Nephron progenitor cell (in vitro differentiated cells): ENCODE results near the gene PRKCA.

Experiments
- DNase-seq: peaks from one replicate; pipeline ENCODE4 v3.0.0; 2021
- H3K27ac Mint-ChIP-seq: 2 replicates; pipeline ENCODE4 v1.8.0; 2021; ENCODE audit warnings: mild to moderate bottlenecking, moderate library complexity, mixed read lengths
- H3K27me3 Mint-ChIP-seq: 2 replicates; pipeline ENCODE4 v1.8.0; 2021; ENCODE audit warnings: mild to moderate bottlenecking, low read depth, mixed read lengths; ENCODE audit not compliant: poor library complexity
- H3K36me3 Mint-ChIP-seq: 2 replicates; pipeline ENCODE4 v1.8.0; 2021; ENCODE audit warnings: low read depth, mixed read lengths
- H3K4me1 Mint-ChIP-seq: 2 replicates; pipeline ENCODE4 v1.8.0; 2021; ENCODE audit warnings: mixed read lengths
- H3K4me3 Mint-ChIP-seq: 2 replicates; pipeline ENCODE4 v1.8.0; 2021; ENCODE audit warnings: mild to moderate bottlenecking, moderate library complexity, mixed read lengths
- H3K9me3 Mint-ChIP-seq: 2 replicates; pipeline ENCODE4 v1.8.0; 2021; ENCODE audit warnings: mild to moderate bottlenecking, moderate library complexity, mixed read lengths
- TF ChIP-seq, protein P1 (sequence below): fragments of 200-600 bp; sonication (generic); IDR thresholded peaks from 2 replicates; pipeline ENCODE4 v1.5.0; 2021; ENCODE audit warnings: antibody characterized with exemption

Gene PRKCA

DNA sequence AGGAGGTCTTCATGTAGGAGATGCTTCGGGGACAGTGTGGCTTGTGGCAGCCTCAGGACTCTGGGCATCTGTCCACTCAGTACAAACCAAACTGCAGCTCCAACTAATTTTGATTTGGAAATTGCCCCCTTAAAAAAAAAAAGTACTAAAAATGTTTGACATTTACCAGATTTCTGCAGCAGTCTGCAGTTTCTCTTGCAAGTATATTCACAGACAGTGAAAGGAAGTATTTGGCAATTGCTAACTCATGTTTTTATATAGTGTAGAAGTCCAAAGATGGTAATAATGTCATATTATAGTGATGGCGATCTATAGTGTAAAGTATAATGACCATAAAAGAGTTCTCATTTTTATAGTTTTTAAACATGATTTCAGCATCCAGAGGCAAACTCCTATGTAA is 218.6 kb downstream of the PRKCA start:
- H3K4me1 Mint-ChIP-seq, result peaks cover 20% of the 10 kb centered on the region
- no peak overlapping the region for H3K4me3 Mint-ChIP-seq
- no peaks in the 10 kb centered on the region for H3K36me3 Mint-ChIP-seq
- H3K9me3 Mint-ChIP-seq, result no peaks in the 10 kb centered on the region
- DNase-seq, result no peak
- TF ChIP-seq, protein P1, sequence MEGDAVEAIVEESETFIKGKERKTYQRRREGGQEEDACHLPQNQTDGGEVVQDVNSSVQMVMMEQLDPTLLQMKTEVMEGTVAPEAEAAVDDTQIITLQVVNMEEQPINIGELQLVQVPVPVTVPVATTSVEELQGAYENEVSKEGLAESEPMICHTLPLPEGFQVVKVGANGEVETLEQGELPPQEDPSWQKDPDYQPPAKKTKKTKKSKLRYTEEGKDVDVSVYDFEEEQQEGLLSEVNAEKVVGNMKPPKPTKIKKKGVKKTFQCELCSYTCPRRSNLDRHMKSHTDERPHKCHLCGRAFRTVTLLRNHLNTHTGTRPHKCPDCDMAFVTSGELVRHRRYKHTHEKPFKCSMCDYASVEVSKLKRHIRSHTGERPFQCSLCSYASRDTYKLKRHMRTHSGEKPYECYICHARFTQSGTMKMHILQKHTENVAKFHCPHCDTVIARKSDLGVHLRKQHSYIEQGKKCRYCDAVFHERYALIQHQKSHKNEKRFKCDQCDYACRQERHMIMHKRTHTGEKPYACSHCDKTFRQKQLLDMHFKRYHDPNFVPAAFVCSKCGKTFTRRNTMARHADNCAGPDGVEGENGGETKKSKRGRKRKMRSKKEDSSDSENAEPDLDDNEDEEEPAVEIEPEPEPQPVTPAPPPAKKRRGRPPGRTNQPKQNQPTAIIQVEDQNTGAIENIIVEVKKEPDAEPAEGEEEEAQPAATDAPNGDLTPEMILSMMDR, result no peak
- no peak overlapping the region for H3K27ac Mint-ChIP-seq
- H3K27me3 Mint-ChIP-seq, result peaks cover 1% of the 10 kb centered on the region

DNA sequence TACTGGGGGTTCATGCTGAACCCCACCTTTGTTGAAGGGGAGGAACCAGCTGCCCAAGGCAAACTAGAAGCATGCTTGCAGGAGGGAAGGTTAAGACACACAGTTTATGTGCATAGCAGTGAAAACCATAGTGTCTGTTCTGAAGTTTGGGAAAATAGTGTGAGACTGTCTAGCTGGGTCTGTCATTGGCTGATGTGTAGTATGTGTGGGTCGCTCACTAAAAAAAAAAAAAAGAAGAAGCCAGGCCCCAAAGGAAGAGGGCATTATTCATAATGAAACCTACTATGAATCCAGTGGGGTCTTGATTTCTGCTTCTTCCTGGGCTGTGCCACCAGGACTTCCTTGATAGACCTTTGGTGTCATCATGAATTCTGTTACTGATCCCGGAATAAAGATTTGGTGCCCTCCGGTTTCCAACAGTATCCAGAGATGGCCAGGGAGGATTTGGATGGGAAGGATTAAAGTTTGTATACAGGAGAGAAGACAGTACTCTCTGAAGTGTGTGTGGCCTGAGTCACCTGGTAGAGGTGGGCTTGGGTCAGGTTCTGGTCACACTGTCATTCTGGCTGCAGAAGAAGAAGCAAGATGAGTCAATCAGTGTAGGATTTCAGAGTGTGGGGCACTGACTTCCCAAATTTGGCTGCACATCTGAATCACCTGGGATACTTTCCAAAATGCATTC is 220.3 kb downstream of the PRKCA start:
- Mint-ChIP-seq H3K27me3 (no peaks in the 10 kb centered on the region), H3K9me3 (no peaks in the 10 kb centered on the region), H3K27ac (no peak overlapping the region), H3K36me3 (no peaks in the 10 kb centered on the region), H3K4me1 (peaks cover 20% of the 10 kb centered on the region), H3K4me3 (no peak overlapping the region)
- TF ChIP-seq, protein P1, result no peak
- no peak for DNase-seq

DNA sequence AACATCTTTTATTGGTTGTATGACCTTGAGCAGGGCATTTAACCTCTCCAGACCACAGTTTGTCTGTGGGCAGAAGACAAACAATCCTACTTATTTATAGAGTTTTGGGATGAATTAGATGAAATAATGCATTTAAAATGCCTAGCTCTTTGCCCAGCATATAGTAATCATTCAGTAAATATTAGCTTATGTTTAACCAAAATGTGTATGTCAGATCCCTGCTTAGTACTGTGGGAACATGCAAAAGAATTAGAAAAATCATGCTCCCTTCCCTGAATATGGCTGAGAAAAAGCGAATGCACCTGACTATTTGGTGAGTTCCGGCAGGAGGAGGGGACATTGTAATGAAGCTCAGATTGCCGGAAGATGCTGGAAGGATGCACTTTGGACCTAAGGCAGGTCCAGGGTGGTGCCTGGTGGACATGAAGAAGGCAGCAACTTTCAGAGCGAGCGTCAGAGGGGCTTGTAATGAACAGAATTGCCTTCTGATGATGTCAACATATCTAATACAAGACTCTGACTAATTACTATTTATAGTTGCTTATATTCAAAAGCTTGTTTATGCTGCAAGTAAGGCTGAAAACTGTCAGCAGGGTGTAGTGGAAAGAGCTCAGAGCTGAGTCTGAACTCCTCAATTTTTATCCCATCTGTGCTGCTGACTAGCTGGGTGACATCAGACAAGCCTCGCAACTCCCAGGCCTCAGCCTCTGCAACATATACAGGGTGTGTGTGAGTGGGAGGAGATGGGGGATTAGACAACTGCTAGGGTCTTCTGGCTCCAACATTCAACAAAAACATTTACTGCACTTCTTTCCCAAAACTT is 221.2 kb downstream of the PRKCA start:
- Mint-ChIP-seq H3K36me3 (no peaks in the 10 kb centered on the region), H3K9me3 (no peaks in the 10 kb centered on the region), H3K27ac (no peak overlapping the region), H3K4me3 (no peak overlapping the region), H3K4me1 (peaks cover 20% of the 10 kb centered on the region), H3K27me3 (peaks cover 4% of the 10 kb centered on the region)
- TF ChIP-seq, protein P1, result no peak
- no peak for DNase-seq

DNA sequence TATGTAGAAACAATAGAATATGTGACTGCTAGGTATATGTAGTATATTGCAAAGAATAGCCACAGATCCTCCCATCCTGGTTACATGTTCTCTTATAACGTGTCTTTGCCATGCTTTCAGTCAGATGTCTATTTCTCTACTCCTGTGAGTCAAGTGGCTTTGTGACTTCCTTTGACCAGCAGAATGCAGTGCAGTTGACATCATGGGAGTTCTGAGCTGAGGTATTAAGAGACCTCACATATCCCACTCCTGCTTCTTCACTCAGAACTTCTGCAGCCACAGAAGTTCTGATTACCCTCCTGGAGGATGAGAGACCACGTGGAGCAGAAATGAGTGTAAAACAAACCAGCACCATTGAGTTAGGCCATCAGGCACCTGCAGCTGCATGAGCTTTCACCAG is 222.5 kb downstream of the PRKCA start:
- Mint-ChIP-seq H3K9me3 (no peaks in the 10 kb centered on the region), H3K4me1 (peaks cover 20% of the 10 kb centered on the region), H3K4me3 (no peak overlapping the region), H3K36me3 (no peaks in the 10 kb centered on the region), H3K27ac (no peak overlapping the region), H3K27me3 (peaks cover 6% of the 10 kb centered on the region)
- TF ChIP-seq, protein P1, result no peak
- DNase-seq, result no peak

DNA sequence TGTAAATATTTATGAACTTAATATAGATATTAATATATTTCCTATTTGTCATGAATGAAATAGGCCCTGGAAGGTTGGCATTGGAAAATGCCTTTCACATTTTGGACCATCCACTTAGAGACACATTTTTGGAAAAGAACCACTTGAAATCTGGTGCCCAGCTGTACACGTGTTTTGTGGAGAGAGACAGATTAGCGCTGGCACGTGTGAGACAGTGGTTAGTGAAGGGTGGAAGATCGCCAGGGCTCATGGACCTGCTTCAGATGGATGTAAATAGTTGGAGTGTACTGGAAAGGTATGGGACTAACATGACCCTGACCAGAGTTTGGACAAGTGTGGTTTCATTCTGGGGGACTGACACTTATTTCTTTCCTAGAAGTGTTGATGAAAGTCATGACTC is 222.9 kb downstream of the PRKCA start:
- Mint-ChIP-seq H3K27ac (no peak overlapping the region), H3K27me3 (peaks cover 7% of the 10 kb centered on the region), H3K4me1 (peaks cover 20% of the 10 kb centered on the region), H3K36me3 (no peaks in the 10 kb centered on the region), H3K9me3 (no peaks in the 10 kb centered on the region), H3K4me3 (no peak overlapping the region)
- TF ChIP-seq, protein P1, result no peak
- no peak for DNase-seq
